Peyer's patch (tissue), 4 donors: Measurements from ENCODE around the gene SRC.

ENCODE experiments used
- CTCF ChIP-seq, 6 experiments: fragments of 450-650 bp in 4 of 6; fragments of 200-600 bp in 2 of 6; sonication (generic) in 1 of 6; IDR thresholded peaks; one replicate each; pipeline ENCODE4 v1.5.1; 2017 to 2019; ENCODE audit warnings: antibody characterized with exemption in 6 of 6, mild to moderate bottlenecking in 3 of 6, moderate library complexity in 1 of 6
- POLR2A ChIP-seq, 2 donors: fragments of 450-650 bp; IDR thresholded peaks; one replicate each; pipeline ENCODE4 v1.5.1; 2017; ENCODE audit warnings: antibody characterized with exemption in 2 of 2, mild to moderate bottlenecking in 2 of 2, moderate library complexity in 2 of 2

DNA sequence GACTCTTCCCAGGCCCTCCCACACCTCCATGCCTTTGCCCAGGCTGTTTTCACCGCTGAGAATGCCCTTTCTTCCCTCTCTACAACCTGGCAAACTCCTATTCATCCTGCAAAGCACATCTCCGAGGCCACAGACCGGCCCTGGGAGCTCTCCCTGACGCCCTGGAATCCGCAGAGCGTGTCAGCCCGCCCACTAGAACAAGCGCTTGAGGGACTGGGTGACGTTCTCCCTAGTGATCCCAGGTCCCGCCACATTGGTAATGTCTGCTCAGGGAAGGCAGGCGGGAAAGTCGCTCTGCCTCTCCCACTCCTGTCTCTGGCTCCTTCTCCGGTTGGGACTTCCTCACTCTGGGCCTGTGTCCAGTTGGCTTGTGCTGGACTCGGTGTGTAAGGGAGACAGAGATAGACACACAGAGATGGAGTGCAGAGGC, 61.6 kb downstream of the SRC start:
- TF ChIP-seq POLR2A (IDR thresholded peaks at IDR 0.05), result no peak
- TF ChIP-seq CTCF (IDR thresholded peaks at IDR 0.05), result no peak
